ENCODE measurements around the gene LIN9. TPM values are rescaled to one million over a fixed set of nuclear protein-coding genes. Genes with fewer than 3 reads are reported as not detected.

LIN9 gene
- total and polyA plus RNA-seq, 2 donors (not counting 1 experiment from before 2014, with no cell fraction given), result 2.3 to 2.8 TPM

- TF ChIP-seq EZH2 (IDR thresholded peaks at IDR 0.05; ENCODE audit: low read length, missing control alignments) (no peak), CTCF (conservative IDR thresholded peaks at IDR 0.05 in 1 of 2, IDR thresholded peaks at IDR 0.05 in 1 of 2; ENCODE audit: low read depth in 1 of 2, low read length in 2 of 2) (no peak)
- no peak overlapping the region for H3K9ac ChIP-seq (ENCODE audit: insufficient read depth, low read length)
- H3K4me3 ChIP-seq (replicated peaks in 1 of 4; ENCODE audit: control extremely low read depth in 1 of 4, insufficient read depth in 1 of 4, low read depth in 3 of 4, low read length in 4 of 4), result no peak overlapping the region
- no peaks in the 10 kb centered on the region for H4K20me1 ChIP-seq (ENCODE audit: control insufficient read depth, extremely low read depth, insufficient read depth, low read length)
- DNase-seq (ENCODE audit: low read depth in 2 of 2), result no peak
- H2AFZ ChIP-seq (ENCODE audit: low read length), result no peak overlapping the region
- H3K27ac ChIP-seq (ENCODE audit: insufficient read depth, low read length), result no peak overlapping the region
- H3K4me2 ChIP-seq (ENCODE audit: extremely low read depth, insufficient read depth, low read length), result no peak overlapping the region
- H3K9me3 ChIP-seq (ENCODE audit: control insufficient read depth, insufficient read depth, low read depth, low read length), result no peaks in the 10 kb centered on the region
- no peaks in the 10 kb centered on the region for H3K79me2 ChIP-seq (ENCODE audit: control insufficient read depth, insufficient read depth, low read length)
- H3K36me3 ChIP-seq (ENCODE audit: control insufficient read depth, insufficient read depth, low read length), result no peaks in the 10 kb centered on the region
- peaks cover 4% of the 10 kb centered on the region for H3K27me3 ChIP-seq (ENCODE audit: control insufficient read depth, insufficient read depth, low read length)
- peaks cover 3% of the 10 kb centered on the region for H3K4me1 ChIP-seq (ENCODE audit: control insufficient read depth, extremely low read depth, insufficient read depth, low read length)
These were observed 20.3 kb upstream of the LIN9 start for GRCh38 chr1:226329237-226329636.

GRCh38 chr1:226327761-226328162 is 18.8 kb upstream of the LIN9 start:
- Histone ChIP-seq H3K4me3 (replicated peaks in 1 of 4; ENCODE audit: control extremely low read depth in 1 of 4, insufficient read depth in 1 of 4, low read depth in 3 of 4, low read length in 4 of 4) (no peak overlapping the region), H3K4me1 (ENCODE audit: control insufficient read depth, extremely low read depth, insufficient read depth, low read length) (no peaks in the 10 kb centered on the region), H4K20me1 (ENCODE audit: control insufficient read depth, extremely low read depth, insufficient read depth, low read length) (no peaks in the 10 kb centered on the region), H3K79me2 (ENCODE audit: control insufficient read depth, insufficient read depth, low read length) (no peaks in the 10 kb centered on the region), H2AFZ (ENCODE audit: low read length) (no peak overlapping the region), H3K4me2 (ENCODE audit: extremely low read depth, insufficient read depth, low read length) (no peak overlapping the region), H3K27me3 (ENCODE audit: control insufficient read depth, insufficient read depth, low read length) (peaks cover 4% of the 10 kb centered on the region), H3K27ac (ENCODE audit: insufficient read depth, low read length) (no peak overlapping the region), H3K9me3 (ENCODE audit: control insufficient read depth, insufficient read depth, low read depth, low read length) (no peaks in the 10 kb centered on the region), H3K9ac (ENCODE audit: insufficient read depth, low read length) (no peak overlapping the region), H3K36me3 (ENCODE audit: control insufficient read depth, insufficient read depth, low read length) (no peaks in the 10 kb centered on the region)
- DNase-seq (ENCODE audit: low read depth in 2 of 2), result no peak
- TF ChIP-seq EZH2 (IDR thresholded peaks at IDR 0.05; ENCODE audit: low read length, missing control alignments), result no peak
- no peak for TF ChIP-seq CTCF (conservative IDR thresholded peaks at IDR 0.05 in 1 of 2, IDR thresholded peaks at IDR 0.05 in 1 of 2; ENCODE audit: low read depth in 1 of 2, low read length in 2 of 2)

- Histone ChIP-seq H4K20me1 (ENCODE audit: control insufficient read depth, extremely low read depth, insufficient read depth, low read length) (no peaks in the 10 kb centered on the region), H2AFZ (ENCODE audit: low read length) (no peak overlapping the region), H3K4me1 (ENCODE audit: control insufficient read depth, extremely low read depth, insufficient read depth, low read length) (no peaks in the 10 kb centered on the region), H3K9ac (ENCODE audit: insufficient read depth, low read length) (no peak overlapping the region), H3K4me2 (ENCODE audit: extremely low read depth, insufficient read depth, low read length) (no peak overlapping the region), H3K9me3 (ENCODE audit: control insufficient read depth, insufficient read depth, low read depth, low read length) (no peaks in the 10 kb centered on the region), H3K79me2 (ENCODE audit: control insufficient read depth, insufficient read depth, low read length) (no peaks in the 10 kb centered on the region), H3K27ac (ENCODE audit: insufficient read depth, low read length) (no peak overlapping the region), H3K4me3 (replicated peaks in 1 of 4; ENCODE audit: control extremely low read depth in 1 of 4, insufficient read depth in 1 of 4, low read depth in 3 of 4, low read length in 4 of 4) (no peak overlapping the region), H3K36me3 (ENCODE audit: control insufficient read depth, insufficient read depth, low read length) (no peaks in the 10 kb centered on the region), H3K27me3 (ENCODE audit: control insufficient read depth, insufficient read depth, low read length) (peaks cover 8% of the 10 kb centered on the region)
- DNase-seq (ENCODE audit: low read depth in 2 of 2), result peak in 1 of 2 donors; percentile 39
- TF ChIP-seq CTCF (conservative IDR thresholded peaks at IDR 0.05 in 1 of 2, IDR thresholded peaks at IDR 0.05 in 1 of 2; ENCODE audit: low read depth in 1 of 2, low read length in 2 of 2), result no peak
- no peak for TF ChIP-seq EZH2 (IDR thresholded peaks at IDR 0.05; ENCODE audit: low read length, missing control alignments)
These were observed 16.2 kb upstream of the LIN9 start for GRCh38 chr1:226325178-226325577.
